OCI-LY7 (cell line): ENCODE results near the gene APOL1. TPM values are rescaled to one million over a fixed set of nuclear protein-coding genes. Genes with fewer than 3 reads are reported as not detected.

Source experiments
- BruUV-seq: library from RNA; stranded (reverse); fragments of 400-500 nt; replicated peaks from 2 replicates; lab custom pipeline; 2021; lab: Mats Ljungman, UMichigan
- CTCF ChIA-PET: fragments of 300-600 bp; sonication (Branson Sonifier 250); formaldehyde crosslinking; loops from one replicate; lab custom pipeline; 2022; ENCODE audit warnings: antibody characterized with exemption; ENCODE audit not compliant: unreplicated experiment; lab: Charles Lee
- POLR2A ChIA-PET: fragments of 300-600 bp; sonication (Branson Sonifier 250); formaldehyde crosslinking; loops from one replicate; lab custom pipeline; 2022; ENCODE audit warnings: antibody characterized with exemption; lab: Charles Lee
- DNase-seq: peaks from one replicate; pipeline ENCODE4 v3.0.0-alpha.2; 2015; ENCODE audit warnings: low spot score
- H2AFZ ChIP-seq: fragments of 200-600 bp; sonication (generic), shearing (Covaris generic); 2 replicates; pipeline ENCODE4 v1.6.1; 2014; ENCODE audit warnings: mild to moderate bottlenecking, antibody characterized with exemption, low read length, moderate library complexity
- H3K27ac ChIP-seq: fragments of 200-600 bp; sonication (generic); 2 replicates; pipeline ENCODE4 v1.5.1; 2014; ENCODE audit warnings: mixed run types, low read depth, mild to moderate bottlenecking, moderate library complexity, low read length, inconsistent platforms; ENCODE audit not compliant: poor library complexity, severe bottlenecking
- H3K36me3 ChIP-seq: fragments of 200-600 bp; sonication (generic); 2 replicates; pipeline ENCODE4 v1.6.1; 2014; ENCODE audit warnings: mild to moderate bottlenecking, antibody characterized with exemption, low read length, moderate library complexity, mixed read lengths; ENCODE audit not compliant: insufficient read depth
- H3K4me1 ChIP-seq: fragments of 200-600 bp; sonication (generic); 2 replicates; pipeline ENCODE4 v1.5.1; 2014; ENCODE audit warnings: mild to moderate bottlenecking, low read length; ENCODE audit not compliant: insufficient read depth, poor library complexity, severe bottlenecking
- H3K4me2 ChIP-seq: fragments of 200-600 bp; sonication (generic); 2 replicates; pipeline ENCODE4 v1.6.1; 2014; ENCODE audit warnings: mild to moderate bottlenecking, low read length
- H3K4me3 ChIP-seq: fragments of 200-600 bp; sonication (generic); 2 replicates; pipeline ENCODE4 v1.5.1; 2014; ENCODE audit warnings: mild to moderate bottlenecking, low read depth, low read length; ENCODE audit not compliant: poor library complexity, severe bottlenecking
- H3K79me2 ChIP-seq: fragments of 200-600 bp; sonication (generic); 2 replicates; pipeline ENCODE4 v1.6.1; 2016; ENCODE audit warnings: low read depth, mild to moderate bottlenecking, low read length, moderate library complexity, mixed read lengths; ENCODE audit not compliant: insufficient read depth
- H3K9me2 ChIP-seq: fragments of 200-600 bp; sonication (generic); 2 replicates; pipeline ENCODE4 v1.6.1; 2016; ENCODE audit warnings: mild to moderate bottlenecking, low read length, mixed read lengths; ENCODE audit not compliant: insufficient read depth
- H3K9me3 ChIP-seq: fragments of 200-600 bp; sonication (generic); 2 replicates; pipeline ENCODE4 v1.6.1; 2014; ENCODE audit warnings: mild to moderate bottlenecking, mixed run types, low read length, mixed read lengths
- H4K20me1 ChIP-seq: fragments of 200-600 bp; sonication (generic); 2 replicates; pipeline ENCODE4 v1.6.1; 2014; ENCODE audit warnings: mild to moderate bottlenecking, antibody characterized with exemption, low read length, moderate library complexity, mixed read lengths; ENCODE audit not compliant: insufficient read depth
- EZH2phosphoT487 ChIP-seq: fragments of 200-600 bp; sonication (generic); IDR thresholded peaks from 2 replicates; pipeline ENCODE4 v1.6.1; 2018; ENCODE audit warnings: low read depth, borderline replicate concordance, mild to moderate bottlenecking, mixed run types, antibody characterized with exemption, low read length, moderate library complexity, mixed read lengths
- intact Hi-C: fragments of 100-400 bp; cut with micrococcal nuclease; formaldehyde crosslinking; loops from one replicate; pipeline ENCODE4 v1.10.0; 2022; ENCODE audit not compliant: unreplicated experiment
- total RNA-seq, 2 experiments: library from RNA; depleted of rRNA in 1 of 2; stranded (reverse); fragments of >200 nt in 1 of 2; shearing (Covaris generic) in 1 of 2; gene quantifications; 2 replicates each; pipeline ENCODE4 v1.2.3, GENCODE V29; 2014 to 2022
- TF ChIP-seq, protein P1 (sequence below): fragments of 200-600 bp; sonication (generic); conservative IDR thresholded peaks from 2 replicates; pipeline ENCODE4 v1.5.1; 2014; ENCODE audit warnings: mild to moderate bottlenecking, antibody characterized with exemption, low read length, moderate library complexity, mixed read lengths

The APOL1 gene
- total RNA-seq, 2 experiments from 2014 or later, result 0.42 to 0.47 TPM

DNA sequence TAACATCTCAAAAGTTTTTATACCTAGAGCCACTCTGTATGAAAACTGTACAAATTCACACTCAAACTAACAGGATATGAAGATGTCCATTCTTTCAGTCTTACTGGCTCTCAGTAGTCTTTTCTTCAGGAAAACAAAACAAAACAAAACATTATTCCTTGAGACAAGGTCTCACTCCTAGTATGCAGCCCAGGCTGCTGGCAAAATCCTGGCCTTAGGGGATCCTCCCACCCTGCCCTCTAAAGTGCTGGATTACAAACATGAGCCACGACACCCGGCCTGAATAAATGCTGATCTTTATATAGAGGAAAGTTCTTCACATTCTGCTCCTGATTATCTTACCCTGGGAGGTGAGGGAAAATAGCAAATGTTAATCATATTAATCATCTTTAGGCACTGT is 18.7 kb upstream of the APOL1 start:
- Histone ChIP-seq H3K4me3 (no peak overlapping the region), H3K9me3 (no peaks in the 10 kb centered on the region), H4K20me1 (no peaks in the 10 kb centered on the region), H3K79me2 (no peaks in the 10 kb centered on the region), H3K4me1 (peaks cover 14% of the 10 kb centered on the region), H2AFZ (no peak overlapping the region), H3K36me3 (peaks cover 16% of the 10 kb centered on the region), H3K4me2 (no peak overlapping the region), H3K9me2 (no peaks in the 10 kb centered on the region), H3K27ac (no peak overlapping the region)
- BruUV-seq, result no TSS peak
- intact Hi-C loops, result no loop called here
- ChIA-PET CTCF (no interaction called here), POLR2A (no interaction called here)
- TF ChIP-seq, protein P1, sequence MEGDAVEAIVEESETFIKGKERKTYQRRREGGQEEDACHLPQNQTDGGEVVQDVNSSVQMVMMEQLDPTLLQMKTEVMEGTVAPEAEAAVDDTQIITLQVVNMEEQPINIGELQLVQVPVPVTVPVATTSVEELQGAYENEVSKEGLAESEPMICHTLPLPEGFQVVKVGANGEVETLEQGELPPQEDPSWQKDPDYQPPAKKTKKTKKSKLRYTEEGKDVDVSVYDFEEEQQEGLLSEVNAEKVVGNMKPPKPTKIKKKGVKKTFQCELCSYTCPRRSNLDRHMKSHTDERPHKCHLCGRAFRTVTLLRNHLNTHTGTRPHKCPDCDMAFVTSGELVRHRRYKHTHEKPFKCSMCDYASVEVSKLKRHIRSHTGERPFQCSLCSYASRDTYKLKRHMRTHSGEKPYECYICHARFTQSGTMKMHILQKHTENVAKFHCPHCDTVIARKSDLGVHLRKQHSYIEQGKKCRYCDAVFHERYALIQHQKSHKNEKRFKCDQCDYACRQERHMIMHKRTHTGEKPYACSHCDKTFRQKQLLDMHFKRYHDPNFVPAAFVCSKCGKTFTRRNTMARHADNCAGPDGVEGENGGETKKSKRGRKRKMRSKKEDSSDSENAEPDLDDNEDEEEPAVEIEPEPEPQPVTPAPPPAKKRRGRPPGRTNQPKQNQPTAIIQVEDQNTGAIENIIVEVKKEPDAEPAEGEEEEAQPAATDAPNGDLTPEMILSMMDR, result no peak
- TF ChIP-seq EZH2phosphoT487, result no peak
- no peak for DNase-seq

DNA sequence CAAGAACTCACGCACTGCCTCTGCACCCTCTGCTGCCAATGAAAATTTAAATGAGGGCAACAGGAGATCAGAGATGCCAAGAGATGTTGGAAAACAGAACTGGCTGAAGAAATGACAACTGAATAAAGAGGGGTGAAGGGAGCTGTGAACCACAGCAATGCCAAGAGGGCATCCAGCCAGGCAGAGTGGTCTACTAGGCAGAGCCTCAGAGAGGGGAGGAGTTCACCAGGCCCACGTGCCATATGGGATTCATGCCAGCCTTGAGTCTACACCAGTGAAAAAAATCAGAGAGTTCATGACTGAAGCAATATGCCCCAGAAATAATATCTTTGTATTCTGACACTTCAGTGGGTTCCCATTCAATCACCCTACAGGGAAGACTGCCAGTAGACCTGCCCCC is 18.0 kb upstream of the APOL1 start:
- no peaks in the 10 kb centered on the region for H3K9me3 ChIP-seq
- peaks cover 16% of the 10 kb centered on the region for H3K36me3 ChIP-seq
- no peak overlapping the region for H3K27ac ChIP-seq
- no peaks in the 10 kb centered on the region for H4K20me1 ChIP-seq
- intact Hi-C loops, result loop anchor here (5.0 kb wide), 1 partner anchor 73 kb away; the partner anchor contains the start of gene APOL3
- H3K4me3 ChIP-seq, result no peak overlapping the region
- POLR2A ChIA-PET, result no interaction called here
- TF ChIP-seq, protein P1, result no peak
- no peak for TF ChIP-seq EZH2phosphoT487
- H3K4me2 ChIP-seq, result no peak overlapping the region
- peaks cover 19% of the 10 kb centered on the region for H3K4me1 ChIP-seq
- DNase-seq, result no peak
- CTCF ChIA-PET, result no interaction called here
- no TSS peak for BruUV-seq
- H3K79me2 ChIP-seq, result no peaks in the 10 kb centered on the region
- H3K9me2 ChIP-seq, result no peaks in the 10 kb centered on the region
- H2AFZ ChIP-seq, result no peak overlapping the region

DNA sequence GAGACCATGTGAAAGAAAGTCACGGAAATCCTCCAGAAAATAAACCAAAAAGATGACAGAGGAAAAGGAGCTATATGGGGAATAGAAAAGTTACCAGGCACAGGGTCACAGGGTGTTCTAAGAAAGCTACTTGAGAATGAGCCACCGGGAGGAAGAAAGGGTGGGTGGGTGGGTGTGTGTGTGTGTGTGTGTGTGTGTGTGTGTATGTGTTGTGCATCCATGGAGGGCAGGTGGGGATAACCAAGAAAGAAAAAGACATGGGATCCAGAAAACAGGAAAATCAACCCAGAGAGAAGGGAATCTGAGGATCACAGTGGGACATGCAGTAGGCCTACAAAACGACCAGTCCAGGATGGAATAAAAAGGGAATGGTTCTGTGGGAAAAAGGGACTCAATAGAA is 17.3 kb upstream of the APOL1 start:
- Histone ChIP-seq H3K4me2 (no peak overlapping the region), H3K36me3 (peaks cover 16% of the 10 kb centered on the region), H3K27ac (no peak overlapping the region), H3K4me1 (peaks cover 21% of the 10 kb centered on the region), H3K79me2 (no peaks in the 10 kb centered on the region), H4K20me1 (no peaks in the 10 kb centered on the region), H2AFZ (no peak overlapping the region), H3K4me3 (no peak overlapping the region), H3K9me3 (no peaks in the 10 kb centered on the region), H3K9me2 (no peaks in the 10 kb centered on the region)
- BruUV-seq, result no TSS peak
- intact Hi-C loops, result loop anchor here (5.0 kb wide), 1 partner anchor 73 kb away; the partner anchor contains the start of gene APOL3
- no peak for DNase-seq
- ChIA-PET POLR2A (interaction anchor here (0.6 to 1.2 kb wide), 2 partner anchors 14 to 329 kb away, joined by 4 read pairs; no protein-coding TSS in a partner anchor), CTCF (no interaction called here)
- no peak for TF ChIP-seq EZH2phosphoT487
- TF ChIP-seq, protein P1, result no peak
